ENCODE results near the gene TMEM132A.

DNA sequence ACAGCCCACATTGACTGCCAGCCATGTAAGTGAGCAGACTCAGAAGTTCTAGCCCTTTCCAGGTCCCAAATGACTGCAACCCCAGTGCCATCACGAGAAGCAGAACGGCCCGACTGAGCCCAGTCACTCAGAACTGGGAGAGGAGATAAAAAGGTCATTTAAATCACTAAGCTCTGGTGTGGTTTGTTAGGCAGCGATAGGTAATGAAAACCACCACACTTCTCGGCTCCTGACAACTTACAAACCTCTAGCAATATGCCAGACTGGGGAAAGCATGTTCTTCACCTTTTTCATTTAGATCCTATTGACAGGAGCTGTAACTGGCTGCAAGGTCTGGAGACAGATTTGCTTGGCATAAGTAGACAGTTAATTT, 21.0 kb downstream of the TMEM132A start:
- TF ChIP-seq, protein P1, sequence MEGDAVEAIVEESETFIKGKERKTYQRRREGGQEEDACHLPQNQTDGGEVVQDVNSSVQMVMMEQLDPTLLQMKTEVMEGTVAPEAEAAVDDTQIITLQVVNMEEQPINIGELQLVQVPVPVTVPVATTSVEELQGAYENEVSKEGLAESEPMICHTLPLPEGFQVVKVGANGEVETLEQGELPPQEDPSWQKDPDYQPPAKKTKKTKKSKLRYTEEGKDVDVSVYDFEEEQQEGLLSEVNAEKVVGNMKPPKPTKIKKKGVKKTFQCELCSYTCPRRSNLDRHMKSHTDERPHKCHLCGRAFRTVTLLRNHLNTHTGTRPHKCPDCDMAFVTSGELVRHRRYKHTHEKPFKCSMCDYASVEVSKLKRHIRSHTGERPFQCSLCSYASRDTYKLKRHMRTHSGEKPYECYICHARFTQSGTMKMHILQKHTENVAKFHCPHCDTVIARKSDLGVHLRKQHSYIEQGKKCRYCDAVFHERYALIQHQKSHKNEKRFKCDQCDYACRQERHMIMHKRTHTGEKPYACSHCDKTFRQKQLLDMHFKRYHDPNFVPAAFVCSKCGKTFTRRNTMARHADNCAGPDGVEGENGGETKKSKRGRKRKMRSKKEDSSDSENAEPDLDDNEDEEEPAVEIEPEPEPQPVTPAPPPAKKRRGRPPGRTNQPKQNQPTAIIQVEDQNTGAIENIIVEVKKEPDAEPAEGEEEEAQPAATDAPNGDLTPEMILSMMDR (IDR thresholded peaks at IDR 0.05 in 8 of 11, conservative IDR thresholded peaks at IDR 0.05 in 3 of 11), result no peak
- TF ChIP-seq POLR2A (IDR thresholded peaks at IDR 0.05), result no peak

Measured in spleen (tissue), 7 donors.